ENCODE results near the gene DPH3.

DPH3 gene

DNA sequence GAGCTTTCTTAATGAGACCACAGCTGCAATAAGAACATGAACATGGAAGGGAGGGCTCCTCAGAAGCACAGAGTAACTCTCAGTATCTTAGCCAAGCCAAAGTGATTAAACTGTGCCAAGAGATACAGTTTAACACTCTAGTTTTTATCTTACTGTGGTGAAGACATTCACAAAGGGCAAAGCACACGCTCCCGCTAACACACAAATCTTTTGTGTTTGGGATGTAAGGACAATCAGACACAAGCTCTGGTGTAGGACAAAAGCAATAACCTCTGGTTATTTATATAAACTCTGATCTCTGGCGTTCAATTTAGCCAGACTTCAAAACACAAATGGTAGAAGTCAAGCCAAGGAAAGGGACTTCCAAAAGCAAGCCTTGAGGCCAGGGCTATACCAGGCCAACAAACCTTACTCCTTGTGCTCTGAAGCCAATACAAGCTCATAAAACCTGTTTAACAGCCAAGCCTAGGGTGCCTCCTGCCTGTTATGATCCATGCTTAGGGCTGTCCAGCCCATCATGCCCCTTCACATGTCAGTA, 27.8 kb downstream of the DPH3 start:
- in situ Hi-C loops (cut with HindIII; ENCODE audit: low sequenced_read_pairs) = no loop called here

DNA sequence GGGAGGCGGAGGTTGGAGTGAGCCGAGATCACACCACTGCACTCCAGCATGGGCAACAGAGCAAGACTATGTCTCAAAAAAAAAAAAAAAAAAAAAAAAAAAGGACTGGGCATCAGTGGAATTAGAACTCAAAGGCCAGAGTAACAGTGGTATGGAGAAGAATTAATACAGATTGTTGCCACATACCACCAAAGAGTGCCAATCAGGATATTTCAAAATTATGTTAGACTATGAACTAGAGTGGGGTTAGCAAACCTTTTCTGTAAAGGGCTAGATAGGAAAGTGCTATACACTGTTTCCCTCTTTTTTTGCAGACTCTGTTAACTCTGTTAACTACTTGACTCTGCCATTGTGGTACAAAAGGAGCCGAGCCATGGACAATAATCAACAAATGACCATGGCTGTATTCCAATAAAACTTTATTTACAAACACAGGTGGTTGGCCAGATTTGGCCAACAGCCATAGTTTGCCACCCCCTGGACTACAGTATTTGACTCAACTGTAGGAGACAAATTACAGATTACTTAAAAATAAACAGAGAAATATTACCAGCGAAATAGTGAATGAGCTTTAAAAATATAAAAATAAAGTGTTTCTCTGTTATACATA, 28.6 kb downstream of the DPH3 start:
- in situ Hi-C loops (cut with HindIII; ENCODE audit: low sequenced_read_pairs) = no loop called here

GRCh38 chr3:16234281-16234680, 30.5 kb downstream of the DPH3 start:
- in situ Hi-C loops (cut with HindIII; ENCODE audit: low sequenced_read_pairs) = no loop called here

- in situ Hi-C loops (cut with HindIII; ENCODE audit: low sequenced_read_pairs) = no loop called here
Measured at GRCh38 chr3:16233806-16234205, 30.9 kb downstream of the DPH3 start.

DNA sequence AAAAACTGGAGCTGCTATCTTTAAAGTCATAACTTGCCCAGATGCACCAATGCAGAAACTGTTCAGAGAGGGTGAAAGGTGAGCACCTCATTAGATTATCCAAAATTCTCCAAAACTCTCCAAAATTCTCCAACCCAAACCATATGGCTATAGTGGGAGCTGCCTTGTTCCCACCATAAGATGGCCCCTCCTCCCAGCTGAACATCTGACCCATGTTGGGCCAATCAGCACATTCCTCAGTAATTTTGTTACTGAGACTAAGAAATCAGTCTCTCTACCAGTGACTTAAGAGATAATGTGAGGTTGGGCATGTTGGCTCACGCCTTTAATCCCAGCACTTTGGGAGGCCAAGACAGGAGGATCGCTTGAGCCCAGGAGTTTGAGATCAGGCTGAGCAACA, 32.8 kb downstream of the DPH3 start:
- in situ Hi-C loops (cut with HindIII; ENCODE audit: low sequenced_read_pairs) = no loop called here

DNA sequence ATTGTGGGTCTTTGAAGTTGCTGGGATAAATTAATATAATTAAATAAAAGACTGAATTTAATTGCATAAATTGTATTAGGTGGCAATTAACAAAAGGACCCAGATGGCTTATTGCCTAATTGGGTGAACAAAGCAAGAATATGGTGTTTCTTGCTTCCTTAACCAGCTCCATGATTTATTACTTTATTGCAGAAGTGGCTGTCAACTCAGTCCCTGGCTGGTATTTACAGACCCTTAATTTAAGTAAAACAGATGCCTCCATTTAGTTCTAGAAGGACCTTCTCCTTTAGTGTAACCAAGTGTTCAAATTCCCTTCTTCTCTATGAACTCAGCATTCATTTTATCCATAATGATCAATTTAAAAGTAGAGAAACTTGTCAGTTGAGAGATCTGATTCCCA, 35.1 kb downstream of the DPH3 start:
- in situ Hi-C loops (cut with HindIII; ENCODE audit: low sequenced_read_pairs) = no loop called here

- in situ Hi-C loops (cut with HindIII; ENCODE audit: low sequenced_read_pairs) = no loop called here
Measured at GRCh38 chr3:16227566-16227965, 37.2 kb downstream of the DPH3 start.

GRCh38 chr3:16224325-16224724, 40.4 kb downstream of the DPH3 start:
- in situ Hi-C loops (cut with HindIII; ENCODE audit: low sequenced_read_pairs) = no loop called here

GRCh38 chr3:16222547-16222946, 42.2 kb downstream of the DPH3 start:
- in situ Hi-C loops (cut with HindIII; ENCODE audit: low sequenced_read_pairs) = no loop called here

DNA sequence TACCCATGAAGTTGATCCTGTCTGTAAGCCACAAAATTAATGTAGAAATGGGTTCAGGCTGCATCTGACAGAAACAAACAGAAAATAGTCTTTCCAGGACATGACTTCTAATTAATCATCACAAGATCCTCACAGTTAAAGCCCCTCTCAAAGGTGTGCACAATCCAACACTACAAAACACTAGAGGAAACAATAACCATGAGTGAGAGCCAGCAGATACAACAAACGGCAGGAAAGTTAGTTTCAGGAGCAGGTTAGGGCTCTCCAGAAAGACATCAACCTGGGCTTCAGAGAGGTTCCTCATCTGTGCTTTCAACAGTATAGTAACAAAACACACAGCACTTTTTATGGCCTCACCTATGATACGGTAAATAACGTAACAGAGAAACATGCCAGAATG, 42.8 kb downstream of the DPH3 start:
- in situ Hi-C loops (cut with HindIII; ENCODE audit: low sequenced_read_pairs) = no loop called here

DNA sequence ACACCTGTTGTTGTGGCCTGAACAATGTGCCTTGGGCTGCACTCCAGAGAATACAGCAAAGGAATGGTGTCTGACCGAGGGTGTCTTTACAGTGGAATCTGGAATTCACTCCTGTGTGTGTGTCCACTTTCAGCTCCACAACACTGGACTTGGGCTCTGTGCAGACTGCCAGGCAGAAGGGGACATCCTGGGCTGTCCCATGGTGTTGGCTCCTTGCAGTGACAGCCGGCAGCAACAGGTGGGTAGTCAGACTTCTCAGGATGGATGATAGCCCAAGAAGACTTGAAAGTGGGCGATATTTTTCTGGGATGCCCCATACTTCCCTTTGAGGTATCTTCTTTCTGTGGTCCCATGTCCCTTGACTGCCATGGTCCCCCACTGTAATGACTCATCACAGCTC, 45.0 kb downstream of the DPH3 start:
- in situ Hi-C loops (cut with HindIII; ENCODE audit: low sequenced_read_pairs) = no loop called here

GRCh38 chr3:16216373-16216935, 48.3 kb downstream of the DPH3 start:
- in situ Hi-C loops (cut with HindIII; ENCODE audit: low sequenced_read_pairs) = no loop called here

DNA sequence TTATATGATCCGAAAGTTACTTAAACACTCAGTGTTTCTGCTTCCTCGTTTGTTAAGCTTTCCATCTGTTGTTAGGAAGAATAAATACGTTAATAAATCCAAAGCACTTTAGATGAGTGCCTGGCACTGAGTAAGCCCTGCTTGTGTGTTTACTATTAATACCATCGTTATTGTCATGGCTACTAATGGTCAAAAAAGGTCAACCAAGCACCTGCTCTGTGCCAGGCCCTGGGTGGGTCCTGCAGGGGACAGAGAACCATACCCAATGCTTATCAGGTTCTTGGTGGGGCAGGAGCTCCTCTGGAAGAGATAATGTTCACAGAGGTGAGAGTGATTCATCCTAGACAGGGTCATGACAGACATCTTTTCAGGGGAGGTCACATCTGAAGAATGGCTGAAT, 50.4 kb downstream of the DPH3 start:
- in situ Hi-C loops (cut with HindIII; ENCODE audit: low sequenced_read_pairs) = no loop called here

GRCh38 chr3:16211176-16211904, 53.4 kb downstream of the DPH3 start:
- in situ Hi-C loops (cut with HindIII; ENCODE audit: low sequenced_read_pairs) = no loop called here
